ENCODE measurements around the gene TEX28. TPM values are rescaled to one million over a fixed set of nuclear protein-coding genes. Genes with fewer than 3 reads are reported as not detected.
A peak's percentile ranks its signal among the peaks of the same experiment; 100 is the strongest.
"Not testable (repeated sequence)": the region's sequence is repeated elsewhere in the genome, so short reads cannot be mapped to it uniquely, and the experiment has no call there.

Gene TEX28
- total RNA-seq, 1 donor from 2014 or later: not detected

DNA sequence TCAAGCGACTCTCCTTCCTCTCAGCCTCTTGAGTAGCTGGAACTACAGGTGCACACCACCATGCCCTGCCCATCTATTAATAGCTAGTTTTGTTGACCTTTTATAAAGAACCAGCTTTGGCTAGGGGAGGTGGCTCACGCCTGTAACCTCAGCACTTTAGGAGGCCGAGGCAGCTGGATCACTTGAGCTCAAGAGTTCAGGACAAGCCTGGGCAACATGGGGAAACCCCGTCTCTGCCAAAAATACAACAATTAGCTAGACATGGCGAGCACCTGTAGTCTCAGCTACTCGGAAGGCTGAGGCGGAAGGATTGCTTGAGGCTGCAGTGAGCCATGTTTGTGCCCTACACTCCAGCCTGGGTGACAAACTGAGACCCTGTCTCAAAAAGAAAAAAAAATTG is 3.4 kb upstream of the TEX28 start:
- POLR2A ChIA-PET: interaction anchor here (0.7 to 0.8 kb wide), 2 partner anchors 159 to 163 kb away, joined by 3 to 6 read pairs; no protein-coding TSS in a partner anchor
- Mint-ChIP-seq H3K4me3 (no peak overlapping the region), H3K9me3 (no peaks in the 10 kb centered on the region), H3K4me1 (peaks cover 23% of the 10 kb centered on the region), H3K27me3 (no peaks in the 10 kb centered on the region), H3K27ac (peak overlapping the region; percentile 53), H3K36me3 (ENCODE audit: low read depth) (no peaks in the 10 kb centered on the region)
- intact Hi-C loops (cut with micrococcal nuclease): no loop called here
- TF ChIP-seq, protein P1, sequence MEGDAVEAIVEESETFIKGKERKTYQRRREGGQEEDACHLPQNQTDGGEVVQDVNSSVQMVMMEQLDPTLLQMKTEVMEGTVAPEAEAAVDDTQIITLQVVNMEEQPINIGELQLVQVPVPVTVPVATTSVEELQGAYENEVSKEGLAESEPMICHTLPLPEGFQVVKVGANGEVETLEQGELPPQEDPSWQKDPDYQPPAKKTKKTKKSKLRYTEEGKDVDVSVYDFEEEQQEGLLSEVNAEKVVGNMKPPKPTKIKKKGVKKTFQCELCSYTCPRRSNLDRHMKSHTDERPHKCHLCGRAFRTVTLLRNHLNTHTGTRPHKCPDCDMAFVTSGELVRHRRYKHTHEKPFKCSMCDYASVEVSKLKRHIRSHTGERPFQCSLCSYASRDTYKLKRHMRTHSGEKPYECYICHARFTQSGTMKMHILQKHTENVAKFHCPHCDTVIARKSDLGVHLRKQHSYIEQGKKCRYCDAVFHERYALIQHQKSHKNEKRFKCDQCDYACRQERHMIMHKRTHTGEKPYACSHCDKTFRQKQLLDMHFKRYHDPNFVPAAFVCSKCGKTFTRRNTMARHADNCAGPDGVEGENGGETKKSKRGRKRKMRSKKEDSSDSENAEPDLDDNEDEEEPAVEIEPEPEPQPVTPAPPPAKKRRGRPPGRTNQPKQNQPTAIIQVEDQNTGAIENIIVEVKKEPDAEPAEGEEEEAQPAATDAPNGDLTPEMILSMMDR (IDR thresholded peaks at IDR 0.05): no peak
- DNase-seq (no peak), ATAC-seq (ENCODE audit: low read depth) (peak; percentile 86)
- CTCF ChIA-PET: interaction anchor here (1.3 to 2.4 kb wide), 2 partner anchors 10 to 161 kb away, joined by 9 to 11 read pairs; no protein-coding TSS in a partner anchor

GRCh38 chrX:154296731-154297130 is 1.8 kb upstream of the TEX28 start:
- H3K4me3 Mint-ChIP-seq: no peak overlapping the region
- no peaks in the 10 kb centered on the region for H3K36me3 Mint-ChIP-seq (ENCODE audit: low read depth)
- TF ChIP-seq, protein P1 (IDR thresholded peaks at IDR 0.05): no peak
- ChIA-PET CTCF (interaction anchor here (2.4 kb wide), 1 partner anchor 159 kb away, joined by 9 read pairs; no protein-coding TSS in a partner anchor), POLR2A (no interaction called here)
- no peaks in the 10 kb centered on the region for H3K9me3 Mint-ChIP-seq
- no peak for DNase-seq
- H3K27me3 Mint-ChIP-seq: no peaks in the 10 kb centered on the region
- intact Hi-C loops (cut with micrococcal nuclease): no loop called here
- peaks cover 23% of the 10 kb centered on the region for H3K4me1 Mint-ChIP-seq
- H3K27ac Mint-ChIP-seq: no peak overlapping the region
- no peak for ATAC-seq (ENCODE audit: low read depth)

DNA sequence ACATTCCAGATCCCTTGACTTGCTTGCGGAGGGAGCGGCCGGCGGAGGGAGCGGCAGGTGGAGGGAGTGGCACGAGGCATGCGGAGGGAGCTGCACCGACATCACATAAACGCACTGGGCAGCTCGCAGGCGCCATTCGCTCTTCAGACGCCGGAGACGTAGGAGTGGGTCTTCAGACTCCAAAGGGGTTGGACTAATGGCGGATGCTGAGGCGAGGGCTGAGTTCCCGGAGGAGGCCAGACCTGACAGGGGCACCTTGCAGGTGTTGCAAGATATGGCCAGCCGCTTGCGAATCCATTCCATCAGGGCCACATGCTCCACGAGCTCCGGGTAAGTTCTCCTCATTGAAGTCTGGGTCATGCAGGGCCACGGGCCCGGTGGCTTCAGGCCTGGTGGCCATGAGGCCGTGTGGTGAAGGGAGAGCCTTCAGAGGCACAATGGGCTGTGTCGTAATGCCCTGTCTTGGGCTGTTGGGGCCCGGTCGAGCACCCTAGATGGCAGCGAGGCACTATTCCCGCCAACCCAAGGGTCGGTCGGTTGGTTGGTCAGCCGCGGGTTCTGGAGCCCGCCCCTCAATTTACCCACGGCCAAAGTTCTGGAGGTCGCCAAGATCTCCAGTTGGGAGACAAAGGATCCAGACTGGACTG is 863 bp upstream of the TEX28 start, which contains the start of gene TKTL1:
Gene TKTL1 (plus strand): TSS at position 132 of the 647 bp plus-strand sequence. CDS start 65 bp downstream, at position 197.
- H3K27ac Mint-ChIP-seq: no peak within 1 kb of the TSS
- no peaks in the 10 kb centered on the region for H3K36me3 Mint-ChIP-seq (ENCODE audit: low read depth)
- ATAC-seq (ENCODE audit: low read depth): no peak
- H3K9me3 Mint-ChIP-seq: no peaks in the 10 kb centered on the region
- intact Hi-C loops (cut with micrococcal nuclease): no loop called here
- no peak within 1 kb of the TSS for H3K4me3 Mint-ChIP-seq
- no peaks in the 10 kb centered on the region for H3K27me3 Mint-ChIP-seq
- H3K4me1 Mint-ChIP-seq: peaks cover 23% of the 10 kb centered on the region
- TF ChIP-seq, protein P1 (IDR thresholded peaks at IDR 0.05): no peak
- ChIA-PET CTCF (no interaction called here), POLR2A (no interaction called here)
- no peak for DNase-seq

DNA sequence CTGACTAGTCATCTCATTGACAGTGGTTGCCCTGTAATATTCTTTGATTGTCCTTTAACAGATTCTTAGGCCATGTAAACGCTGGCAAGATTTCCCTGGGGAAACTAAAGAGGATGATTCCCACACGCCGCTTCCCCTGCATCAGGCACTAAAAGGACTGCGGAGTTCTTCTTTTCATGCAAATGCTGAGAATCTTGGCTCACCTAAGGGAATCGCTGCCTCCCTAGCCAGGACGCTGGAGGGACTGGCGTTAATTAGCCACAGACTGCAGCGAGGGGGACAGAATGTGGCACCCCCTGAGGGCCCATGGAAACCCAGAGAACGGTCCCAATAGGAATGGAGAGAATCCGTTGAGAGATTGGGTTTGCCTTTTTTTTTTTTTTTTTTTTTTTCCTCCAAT is 8.5 kb downstream of the TEX28 start:
- not testable (repeated sequence) for H3K4me3 Mint-ChIP-seq, H3K27ac Mint-ChIP-seq

GRCh38 chrX:154284489-154285338 is 10.2 kb downstream of the TEX28 start:
- H3K27me3 Mint-ChIP-seq; H3K9me3 Mint-ChIP-seq; DNase-seq; H3K36me3 Mint-ChIP-seq (ENCODE audit: low read depth); intact Hi-C loops (cut with micrococcal nuclease); H3K4me1 Mint-ChIP-seq; H3K27ac Mint-ChIP-seq; CTCF ChIA-PET; H3K4me3 Mint-ChIP-seq; POLR2A ChIA-PET: not testable (repeated sequence)
- peak; percentile 94 for ATAC-seq (ENCODE audit: low read depth)

More for the DNA sequence above, 8.5 kb downstream of the TEX28 start:
- H3K9me3 Mint-ChIP-seq; ATAC-seq (ENCODE audit: low read depth); H3K27me3 Mint-ChIP-seq; DNase-seq; POLR2A ChIA-PET; CTCF ChIA-PET; H3K4me1 Mint-ChIP-seq; intact Hi-C loops (cut with micrococcal nuclease); H3K36me3 Mint-ChIP-seq (ENCODE audit: low read depth): not testable (repeated sequence)

GRCh38 chrX:154269245-154269644 is 25.7 kb downstream of the TEX28 start:
- DNase-seq; intact Hi-C loops (cut with micrococcal nuclease); H3K27me3 Mint-ChIP-seq; H3K9me3 Mint-ChIP-seq; CTCF ChIA-PET; ATAC-seq (ENCODE audit: low read depth); H3K36me3 Mint-ChIP-seq (ENCODE audit: low read depth); H3K27ac Mint-ChIP-seq; H3K4me3 Mint-ChIP-seq; H3K4me1 Mint-ChIP-seq; POLR2A ChIA-PET: not testable (repeated sequence)

- DNase-seq; H3K36me3 Mint-ChIP-seq (ENCODE audit: low read depth); ATAC-seq (ENCODE audit: low read depth); H3K4me3 Mint-ChIP-seq; H3K27ac Mint-ChIP-seq; POLR2A ChIA-PET; H3K9me3 Mint-ChIP-seq; CTCF ChIA-PET; H3K27me3 Mint-ChIP-seq; intact Hi-C loops (cut with micrococcal nuclease); H3K4me1 Mint-ChIP-seq: not testable (repeated sequence)
Observed at GRCh38 chrX:154263072-154263471, 31.9 kb downstream of the TEX28 start.

DNA sequence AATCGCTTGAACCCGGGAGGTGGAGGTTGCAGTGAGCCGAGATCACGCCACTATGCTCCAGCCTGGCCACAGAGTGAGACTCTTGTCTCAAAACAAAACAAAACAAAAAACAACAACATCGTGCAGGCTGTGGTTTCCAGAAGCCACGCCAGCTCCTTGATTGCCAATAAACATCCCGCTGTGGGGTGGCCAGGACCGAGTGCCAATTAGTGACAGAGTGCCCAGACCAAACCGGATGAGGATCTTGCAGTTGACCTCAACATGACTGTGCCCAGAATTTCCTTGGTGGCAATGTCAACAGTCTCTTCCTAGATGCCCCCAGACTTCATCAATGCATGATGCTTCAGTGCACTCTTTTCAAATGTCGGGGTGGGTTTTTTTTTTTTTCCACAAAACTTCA is 36.2 kb downstream of the TEX28 start:
- H3K4me1 Mint-ChIP-seq; intact Hi-C loops (cut with micrococcal nuclease); DNase-seq; H3K4me3 Mint-ChIP-seq; H3K27ac Mint-ChIP-seq; H3K9me3 Mint-ChIP-seq; POLR2A ChIA-PET; CTCF ChIA-PET; ATAC-seq (ENCODE audit: low read depth); H3K36me3 Mint-ChIP-seq (ENCODE audit: low read depth); H3K27me3 Mint-ChIP-seq: not testable (repeated sequence)

DNA sequence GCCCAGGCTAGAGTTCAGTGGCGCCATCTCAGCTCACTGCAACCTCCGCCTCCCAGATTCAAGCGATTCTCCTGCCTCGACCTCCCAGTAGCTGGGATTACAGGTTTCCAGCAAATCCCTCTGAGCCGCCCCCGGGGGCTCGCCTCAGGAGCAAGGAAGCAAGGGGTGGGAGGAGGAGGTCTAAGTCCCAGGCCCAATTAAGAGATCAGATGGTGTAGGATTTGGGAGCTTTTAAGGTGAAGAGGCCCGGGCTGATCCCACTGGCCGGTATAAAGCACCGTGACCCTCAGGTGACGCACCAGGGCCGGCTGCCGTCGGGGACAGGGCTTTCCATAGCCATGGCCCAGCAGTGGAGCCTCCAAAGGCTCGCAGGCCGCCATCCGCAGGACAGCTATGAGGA is 37.6 kb downstream of the TEX28 start, which contains the start of gene OPN1MW3:
Gene OPN1MW3 (plus strand): TSS at position 301 of the 400 bp plus-strand sequence. CDS start 38 bp downstream, at position 339.
- H3K9me3 Mint-ChIP-seq; H3K36me3 Mint-ChIP-seq (ENCODE audit: low read depth); POLR2A ChIA-PET; CTCF ChIA-PET; DNase-seq; ATAC-seq (ENCODE audit: low read depth); H3K27ac Mint-ChIP-seq; H3K4me3 Mint-ChIP-seq; intact Hi-C loops (cut with micrococcal nuclease); H3K27me3 Mint-ChIP-seq; H3K4me1 Mint-ChIP-seq: not testable (repeated sequence)
